NCI-H1694 (cell line): ENCODE results near the gene TBRG1.
A peak's percentile ranks its signal among the peaks of the same experiment; 100 is the strongest.

Experiments
- DNase-seq: peaks from one replicate; lab custom pipeline; 2025; lab: John Stamatoyannopoulos, UW

The TBRG1 gene

DNA sequence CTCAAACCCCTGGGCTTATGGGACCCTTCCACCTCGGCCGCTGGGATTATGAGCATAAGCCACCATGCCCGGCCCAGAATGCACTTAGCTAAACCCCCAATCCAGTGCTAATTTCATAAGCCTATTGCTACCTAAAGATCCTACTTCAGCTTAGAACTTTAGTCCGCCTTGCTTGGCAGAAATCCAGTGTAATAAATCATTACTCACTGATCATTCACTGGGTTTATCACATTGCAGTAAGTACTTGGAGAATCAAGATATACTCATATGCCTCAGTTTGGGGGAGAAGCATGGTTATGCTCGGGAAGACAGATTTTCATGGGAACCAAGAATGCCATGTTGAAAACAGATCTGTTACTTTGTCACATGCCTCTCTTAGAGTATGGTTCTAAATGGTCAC, 3.8 kb upstream of the TBRG1 start:
- no peak for DNase-seq

DNA sequence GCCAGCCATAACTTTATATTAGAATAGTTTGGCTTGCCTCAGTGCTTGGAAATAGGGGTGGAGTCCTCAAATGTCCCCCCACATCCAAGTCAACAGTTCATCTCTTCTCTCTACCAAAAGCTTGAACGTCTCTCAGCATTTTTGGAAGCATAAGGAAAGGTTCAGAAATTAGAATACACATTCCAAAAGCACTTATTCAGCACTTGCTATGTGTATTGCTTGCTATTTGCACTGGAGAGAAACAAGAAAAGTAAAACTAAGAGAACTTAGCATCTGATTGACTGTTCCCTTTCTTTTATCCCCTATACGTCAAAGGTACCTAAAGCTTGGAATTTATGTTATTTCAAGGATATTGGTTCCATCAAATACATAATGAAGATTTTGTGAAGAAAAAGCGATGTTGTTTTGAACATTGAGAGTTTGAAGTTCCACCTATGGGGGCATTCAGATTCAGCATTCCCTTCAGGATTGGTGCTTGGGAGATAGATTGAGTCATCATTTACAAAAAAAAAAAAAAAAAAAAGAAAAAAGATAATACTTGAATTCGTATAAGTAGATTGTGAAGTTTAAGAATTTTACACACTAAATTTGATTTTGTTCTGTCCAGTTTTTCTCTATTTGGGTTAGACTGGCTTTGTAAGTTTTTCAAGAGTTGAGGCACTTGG, 1.3 kb downstream of the TBRG1 start:
- no peak for DNase-seq

DNA sequence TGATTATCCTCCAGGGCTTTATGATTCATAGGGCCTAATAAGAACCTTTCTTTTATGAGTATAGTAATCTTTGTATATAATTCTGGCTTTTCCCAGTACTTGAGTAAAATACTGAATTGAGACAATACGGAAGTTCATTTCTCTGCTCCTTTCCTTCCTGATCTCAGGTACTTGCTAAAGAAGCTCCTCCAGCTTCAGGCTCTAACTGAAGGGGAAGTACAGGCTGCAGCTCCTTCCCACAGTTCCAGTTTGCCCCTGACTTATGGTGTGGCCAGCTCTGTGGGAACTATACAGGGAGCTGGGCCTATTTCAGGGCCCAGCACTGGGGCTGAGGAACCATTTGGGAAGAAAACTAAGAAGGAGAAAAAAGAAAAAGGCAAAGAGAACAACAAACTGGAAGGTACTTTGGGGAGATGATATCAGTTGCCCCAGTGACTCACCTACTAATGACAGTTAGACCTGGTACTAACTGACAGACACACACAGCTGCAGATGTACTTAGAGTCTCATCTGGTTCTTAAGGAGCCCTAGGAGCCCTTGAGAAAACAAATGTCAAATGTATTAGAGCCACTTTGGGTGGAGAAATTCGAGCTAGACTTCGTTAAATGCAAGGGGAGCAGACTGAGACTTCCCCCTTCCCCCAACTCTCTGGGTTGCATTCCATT, 3.0 kb downstream of the TBRG1 start:
- no peak for DNase-seq

DNA sequence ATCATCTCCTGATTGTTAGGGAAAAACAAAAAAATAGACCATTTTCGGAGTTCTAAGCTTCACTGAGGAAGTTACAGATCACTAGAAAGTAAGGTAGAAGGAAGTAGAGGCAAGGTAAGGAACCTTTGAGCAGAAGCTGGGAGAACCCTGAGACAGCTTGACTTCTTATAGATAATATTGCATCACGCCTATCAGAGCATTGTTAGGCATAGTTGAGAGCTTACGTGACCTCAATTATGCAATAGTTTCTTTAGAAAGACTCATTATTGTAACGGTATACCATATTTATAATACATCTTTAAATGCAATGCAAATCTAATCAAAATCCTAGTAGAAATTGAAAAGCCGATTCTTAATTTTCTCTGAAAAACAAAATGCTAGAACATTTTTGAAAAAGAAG, 4.9 kb downstream of the TBRG1 start:
- DNase-seq: no peak

DNA sequence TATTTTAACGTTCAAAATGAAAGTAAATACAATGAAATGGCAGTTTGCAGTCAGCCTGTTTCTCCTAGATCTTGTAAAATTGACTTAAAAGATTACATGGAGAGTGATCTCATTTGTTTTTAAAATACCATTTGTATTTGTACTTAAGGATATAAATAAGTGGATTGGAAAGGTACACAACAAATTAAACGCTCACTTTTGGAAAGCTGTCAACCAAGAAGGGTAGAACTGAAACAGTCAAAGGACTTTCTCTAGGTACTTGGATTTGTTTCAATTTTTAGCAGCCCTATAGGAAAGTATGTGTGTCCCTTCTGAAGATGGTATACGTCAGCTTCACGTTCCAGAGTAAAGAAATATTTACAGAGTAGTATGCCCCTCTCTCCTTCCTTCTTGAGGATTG, 7.3 kb downstream of the TBRG1 start:
- DNase-seq: no peak

DNA sequence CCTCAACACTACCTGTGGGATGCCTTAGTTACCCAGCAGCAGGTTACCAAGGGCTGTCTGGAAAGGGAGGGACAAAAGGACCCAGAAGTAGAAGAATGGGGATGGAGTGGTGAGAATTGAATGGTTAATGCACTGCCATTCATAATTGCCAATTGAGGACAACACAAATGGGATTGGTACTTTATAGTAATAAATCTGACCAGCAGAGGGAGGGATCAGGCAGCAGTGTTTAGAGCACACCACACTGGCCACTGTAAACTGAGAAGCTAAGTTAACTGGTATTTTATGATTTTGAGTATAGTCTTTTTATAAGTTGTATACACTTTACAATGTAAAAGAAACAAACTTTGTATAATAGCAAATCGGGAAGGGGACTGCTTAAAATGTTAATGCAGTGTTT, 10.7 kb downstream of the TBRG1 start:
- no peak for DNase-seq

DNA sequence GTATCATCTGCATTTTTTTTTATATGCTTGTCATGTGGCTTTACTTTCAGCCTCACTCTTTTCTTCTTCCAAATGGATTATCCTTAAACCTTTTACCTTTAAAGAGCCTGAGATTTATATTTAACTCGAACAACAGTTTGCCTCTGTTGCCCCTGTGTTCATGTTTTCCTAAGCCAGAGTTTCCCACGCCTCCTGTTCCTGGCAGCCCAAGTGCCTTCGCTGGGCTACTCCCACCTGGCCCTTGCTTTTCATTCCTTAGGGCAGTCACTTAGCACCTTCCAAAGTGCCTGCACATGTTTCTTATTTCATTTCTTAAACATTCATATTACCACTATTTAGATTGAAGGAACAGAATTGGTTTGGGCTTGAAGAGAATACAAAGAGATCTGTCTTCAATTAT, 13.3 kb downstream of the TBRG1 start:
- no peak for DNase-seq

DNA sequence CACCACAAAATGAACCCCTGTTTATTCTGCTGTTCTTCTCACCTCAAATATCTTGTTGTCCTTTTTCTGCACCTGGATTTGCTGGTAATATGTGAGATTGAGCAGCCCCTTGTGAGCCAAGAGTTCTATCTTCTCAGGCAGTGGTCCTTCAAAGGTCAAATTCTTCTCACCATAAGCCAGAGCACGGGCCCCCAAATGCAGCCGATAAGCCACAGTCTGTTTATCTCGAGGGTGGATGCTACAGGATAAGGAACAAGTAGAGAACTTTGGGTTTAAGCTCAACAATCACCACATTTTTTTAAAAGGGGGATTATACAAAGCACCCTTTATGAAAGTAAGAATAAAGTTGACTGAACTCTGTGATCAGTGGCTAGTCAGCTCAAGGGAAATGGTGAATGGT, 15.8 kb downstream of the TBRG1 start:
- DNase-seq: no peak

DNA sequence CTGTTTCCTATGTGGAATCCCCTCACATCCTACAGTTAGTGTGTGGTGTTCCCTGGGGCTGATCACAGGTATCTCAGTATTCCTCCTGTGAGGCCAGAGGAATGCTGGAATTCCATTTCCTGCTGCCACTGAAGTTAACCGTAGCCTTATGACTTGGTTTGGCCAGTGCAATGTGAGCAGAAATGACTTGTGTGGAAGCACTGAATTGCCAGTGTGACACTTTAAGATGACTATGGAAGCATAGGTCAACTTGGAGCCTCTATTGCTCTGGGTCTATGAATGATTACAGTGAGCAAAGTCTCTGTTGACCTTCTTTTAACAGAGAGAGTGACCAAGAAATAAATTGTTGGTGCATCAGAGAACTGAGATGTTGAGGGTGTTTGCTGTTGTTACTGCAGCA, 16.5 kb downstream of the TBRG1 start:
- no peak for DNase-seq

DNA sequence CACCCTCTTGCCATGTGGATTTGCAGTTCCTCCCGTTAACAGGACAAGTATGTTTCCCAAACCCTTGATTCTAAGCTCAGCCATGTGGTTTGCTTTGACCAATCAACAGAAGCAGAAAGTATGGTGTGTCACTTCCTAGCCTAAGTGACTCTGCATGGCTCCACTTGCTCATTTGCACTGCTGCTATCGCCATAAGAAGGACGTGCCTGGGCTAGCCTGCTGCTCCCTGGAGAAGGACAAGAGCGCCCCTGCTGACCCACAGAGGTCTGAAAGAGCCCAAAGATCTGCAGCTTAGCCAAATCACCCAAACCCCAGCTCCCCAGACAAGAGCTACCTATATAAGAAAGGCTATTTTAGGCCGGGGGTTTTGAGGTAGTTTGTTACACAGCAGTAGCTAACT, 18.0 kb downstream of the TBRG1 start:
- DNase-seq: no peak

DNA sequence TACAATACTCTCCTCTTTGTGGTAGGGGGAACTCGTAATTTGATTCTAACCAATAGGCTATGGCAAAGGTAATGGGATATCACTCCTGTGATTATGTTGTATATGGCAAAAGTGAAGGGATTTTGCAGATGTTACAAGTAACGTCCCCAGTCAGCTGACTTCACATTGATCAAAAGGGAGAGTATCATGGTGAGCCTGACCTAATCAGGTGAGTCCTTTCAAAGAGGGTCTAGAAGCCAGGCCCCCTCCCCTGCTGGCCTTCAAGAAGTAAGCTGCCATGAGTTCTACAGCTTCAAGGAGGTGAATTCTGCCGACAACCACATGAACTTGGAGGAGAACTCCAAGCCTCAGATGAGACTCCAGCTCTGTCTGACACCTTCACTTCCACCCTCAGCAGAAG, 20.0 kb downstream of the TBRG1 start:
- no peak for DNase-seq

DNA sequence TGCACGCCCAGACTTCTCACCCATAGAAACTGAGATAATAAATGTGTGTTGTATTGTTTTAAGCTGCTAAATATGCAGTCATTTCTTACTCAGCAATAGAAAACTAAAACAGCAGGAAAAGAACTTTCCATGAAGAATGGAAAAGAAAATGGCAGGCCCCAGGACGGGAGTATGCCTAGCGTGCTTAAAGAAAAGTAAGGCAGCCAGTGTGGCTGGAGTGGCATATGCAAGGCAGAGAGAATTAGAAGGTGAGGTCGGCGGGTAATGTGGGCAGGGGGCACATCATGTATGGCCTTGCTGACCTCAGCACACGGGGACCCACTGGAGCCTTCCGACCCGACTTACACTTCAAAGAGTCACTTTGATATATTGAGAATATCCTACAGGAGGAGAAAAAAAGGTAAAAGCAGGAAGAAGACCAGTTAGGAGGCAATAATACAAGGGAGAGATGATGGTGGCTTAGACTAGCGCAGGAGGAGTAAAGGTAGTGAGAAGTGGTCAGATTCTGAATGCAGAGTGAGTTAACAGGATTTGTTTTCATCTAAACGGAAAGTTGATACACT, 20.5 kb downstream of the TBRG1 start:
- no peak for DNase-seq

DNA sequence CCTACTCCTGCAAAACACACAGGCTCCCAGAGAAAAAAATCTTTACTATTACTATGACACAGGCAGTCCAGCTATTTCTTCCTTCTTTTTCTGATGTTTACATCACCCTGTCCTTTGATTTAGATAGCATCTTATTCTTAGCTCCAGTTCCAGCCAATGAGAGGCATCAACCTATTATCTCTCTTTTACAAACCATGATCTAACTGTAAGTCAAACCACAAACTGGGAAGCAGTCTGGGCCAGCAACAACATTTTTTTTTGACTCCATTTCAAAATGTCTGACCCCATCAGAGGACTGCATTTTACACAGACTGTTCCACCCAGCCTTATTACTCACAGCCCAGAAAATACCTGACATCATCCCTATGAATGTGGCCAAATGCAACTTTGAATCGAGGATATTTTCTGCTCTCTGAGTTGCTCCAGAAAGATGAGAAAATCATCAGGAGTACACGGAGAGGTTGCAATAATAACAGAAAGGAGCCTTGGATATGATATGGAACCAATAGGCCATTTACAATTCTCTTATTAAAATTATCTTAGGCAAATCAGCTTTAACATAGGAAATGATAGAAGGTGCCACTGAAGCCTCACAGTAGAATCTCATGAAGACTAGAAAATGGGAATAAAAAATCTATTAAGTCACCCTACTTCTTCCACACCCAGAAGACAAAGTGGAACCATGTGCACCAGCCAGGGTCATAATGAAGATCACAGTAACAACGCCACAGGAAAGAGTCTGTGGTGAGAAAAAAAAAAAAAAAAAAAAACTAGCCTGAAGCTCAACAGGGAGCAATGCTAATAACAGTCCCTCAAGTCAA, 21.2 kb downstream of the TBRG1 start:
- no peak for DNase-seq

DNA sequence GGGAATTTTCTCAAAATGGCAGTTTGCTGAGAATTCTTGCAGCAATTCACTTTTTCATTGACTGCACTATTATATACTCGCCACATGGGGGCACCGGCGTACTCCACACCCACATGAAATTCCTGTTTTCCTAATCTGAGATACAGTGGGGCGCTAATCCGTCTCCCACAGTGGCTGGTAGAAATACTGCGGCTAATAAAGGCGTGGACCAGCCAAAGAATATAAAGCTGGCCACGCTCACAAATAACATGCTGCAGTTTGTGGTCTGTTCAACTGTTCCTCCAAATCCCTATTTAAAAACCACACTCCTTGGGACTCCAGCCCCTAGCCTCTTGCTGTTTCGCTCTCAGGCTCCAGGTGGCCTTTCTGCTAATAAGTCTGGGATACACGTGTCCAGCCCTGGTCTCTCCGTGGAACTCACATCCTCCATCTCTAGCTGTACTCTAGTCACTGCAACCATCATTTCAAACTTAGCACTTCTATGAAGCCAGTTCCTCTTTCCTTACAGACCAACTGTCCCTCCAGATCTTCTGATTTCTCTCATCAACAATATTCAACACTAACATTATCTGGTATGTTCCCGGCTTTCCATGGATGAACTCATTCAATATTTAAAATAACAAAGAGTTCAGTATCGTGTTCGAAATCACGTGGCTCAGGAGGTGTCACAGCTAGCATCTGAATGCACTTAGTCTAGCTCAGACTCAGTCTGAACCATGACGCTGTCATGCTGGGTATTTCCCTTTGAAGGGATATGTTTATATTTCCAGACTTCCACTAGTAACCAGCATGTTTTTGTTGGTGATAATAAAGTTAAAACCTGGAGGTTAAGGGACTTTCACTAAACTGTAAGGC, 22.0 kb downstream of the TBRG1 start:
- peak; percentile 20 for DNase-seq

DNA sequence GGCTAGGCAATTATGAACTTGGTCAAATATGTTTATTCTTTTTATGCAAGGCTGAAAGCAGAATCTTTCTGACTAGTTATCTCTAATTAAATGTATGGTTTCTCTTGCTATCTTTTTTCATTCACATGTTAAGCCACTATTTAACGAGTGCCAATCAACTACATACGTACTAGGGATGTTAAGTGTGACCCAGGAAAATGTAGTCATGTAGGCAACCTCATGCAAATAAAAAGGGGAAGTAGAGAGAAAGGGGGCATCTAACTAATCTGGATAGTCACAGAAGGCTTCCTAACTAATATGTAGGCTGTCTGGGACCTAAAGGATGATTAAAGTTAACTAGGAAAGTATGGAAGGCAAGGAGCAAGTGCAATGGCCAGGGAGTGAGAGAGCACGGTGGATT, 23.5 kb downstream of the TBRG1 start:
- DNase-seq: no peak

DNA sequence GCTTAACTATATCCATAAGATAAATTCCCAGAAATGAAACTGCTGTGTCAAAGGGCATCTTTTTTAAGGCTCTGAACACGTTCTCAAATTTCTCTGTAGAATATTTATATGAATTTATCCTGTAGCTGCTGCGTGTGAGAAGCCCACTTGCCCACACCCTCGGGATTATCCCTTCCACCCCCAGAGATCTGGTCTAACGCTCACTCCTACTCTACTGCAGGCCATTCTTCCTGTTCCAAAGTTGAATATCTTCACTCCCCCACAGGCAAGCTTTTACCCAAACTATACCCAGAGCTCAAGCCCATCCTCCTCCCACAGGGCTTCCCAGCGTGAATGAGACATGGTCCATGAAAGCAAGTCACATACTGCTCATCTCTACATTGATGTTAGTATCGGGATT, 25.9 kb downstream of the TBRG1 start:
- no peak for DNase-seq

DNA sequence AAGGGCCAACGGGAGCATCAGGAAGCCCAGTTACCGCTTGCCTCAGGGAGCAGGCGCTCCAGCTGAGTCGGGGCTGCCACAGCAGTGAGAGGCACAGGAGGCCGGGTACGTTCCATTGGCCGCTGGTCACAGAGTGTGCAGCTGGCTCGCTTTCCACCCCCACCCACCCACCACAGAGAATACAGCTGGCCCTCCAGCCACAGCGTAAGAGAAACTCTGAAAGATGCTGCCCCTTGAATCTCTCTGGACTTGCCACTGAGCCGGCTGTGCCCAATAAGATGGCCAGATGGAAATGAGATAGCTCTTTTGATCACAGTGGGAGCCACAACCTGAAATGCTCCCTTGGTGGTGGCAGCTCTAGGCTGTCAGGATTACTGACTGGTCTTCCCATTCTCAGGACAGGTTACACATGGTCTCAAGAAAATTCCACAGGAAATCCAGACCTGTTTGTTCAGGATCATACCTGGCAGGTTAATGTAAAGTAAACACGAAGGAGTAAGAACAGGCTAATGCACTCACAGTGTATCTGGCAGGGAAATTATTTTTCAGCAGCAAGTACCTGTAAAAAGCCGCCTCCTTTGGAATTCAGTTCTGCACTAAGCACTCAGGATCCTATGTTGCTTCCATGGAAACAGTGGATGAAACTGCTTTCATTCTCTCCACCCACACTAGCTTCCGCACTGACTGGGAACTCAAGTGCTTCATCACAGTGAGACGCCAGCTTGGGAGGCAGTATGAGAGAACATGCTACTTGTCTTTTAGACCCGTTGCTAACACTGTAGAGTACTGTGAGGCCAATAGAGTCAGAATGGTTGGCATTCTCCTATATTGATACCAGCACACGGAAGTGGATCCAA, 34.3 kb downstream of the TBRG1 start:
- no peak for DNase-seq

DNA sequence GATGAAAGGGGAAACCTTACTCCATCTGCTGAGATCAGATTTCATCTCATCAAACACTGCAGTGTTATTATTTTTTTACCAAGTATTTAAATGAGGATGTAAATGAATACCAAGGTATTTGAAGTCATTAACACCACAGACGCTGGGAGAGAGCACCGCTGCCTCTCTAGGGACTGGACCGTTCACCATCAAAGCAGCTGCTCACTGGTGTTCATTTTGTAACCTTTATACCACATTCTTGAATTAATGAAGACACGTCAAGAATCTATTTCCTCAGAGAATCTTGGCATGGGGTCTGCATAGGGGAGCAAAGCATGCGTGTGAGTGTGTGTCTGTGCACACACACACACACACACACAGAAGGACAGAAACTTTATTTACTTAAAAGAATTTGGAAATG, 35.2 kb downstream of the TBRG1 start:
- DNase-seq: no peak

DNA sequence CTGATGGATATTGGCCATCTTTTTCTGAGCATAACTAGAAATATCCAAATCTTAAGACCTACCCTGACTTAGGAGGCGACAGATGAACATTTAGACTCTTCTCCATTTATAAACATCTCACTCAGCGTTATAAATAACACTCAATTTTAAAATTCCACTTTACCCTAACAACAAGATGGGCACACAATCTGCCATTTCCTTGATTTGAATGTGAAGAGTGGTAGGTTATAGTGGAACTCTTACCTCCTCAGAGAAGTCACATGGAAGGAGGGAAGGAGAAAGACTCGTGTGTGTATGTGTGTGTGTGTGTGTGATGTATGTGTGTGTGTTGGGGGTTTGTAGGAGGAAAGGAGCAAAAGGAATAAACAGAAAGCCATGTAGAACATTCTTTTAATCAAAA, 35.8 kb downstream of the TBRG1 start:
- no peak for DNase-seq

DNA sequence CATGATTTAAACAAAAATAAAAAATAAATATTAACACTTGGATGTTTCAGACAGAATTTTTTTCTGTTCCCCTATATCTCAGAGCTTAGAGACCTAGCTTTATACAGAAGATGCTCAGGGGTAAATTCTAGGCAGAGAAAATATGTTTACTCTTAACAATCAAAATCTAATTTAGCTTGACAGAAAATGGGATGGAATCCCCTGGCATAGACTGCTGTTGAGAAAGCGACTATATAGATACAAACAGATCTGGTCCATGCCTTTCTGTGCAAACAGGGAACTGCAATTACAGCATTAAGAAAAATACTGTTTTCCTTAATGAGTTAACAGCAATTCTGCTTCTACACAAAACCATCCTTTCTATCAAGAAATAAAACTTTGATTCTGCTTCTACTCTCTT, 36.3 kb downstream of the TBRG1 start:
- no peak for DNase-seq

DNA sequence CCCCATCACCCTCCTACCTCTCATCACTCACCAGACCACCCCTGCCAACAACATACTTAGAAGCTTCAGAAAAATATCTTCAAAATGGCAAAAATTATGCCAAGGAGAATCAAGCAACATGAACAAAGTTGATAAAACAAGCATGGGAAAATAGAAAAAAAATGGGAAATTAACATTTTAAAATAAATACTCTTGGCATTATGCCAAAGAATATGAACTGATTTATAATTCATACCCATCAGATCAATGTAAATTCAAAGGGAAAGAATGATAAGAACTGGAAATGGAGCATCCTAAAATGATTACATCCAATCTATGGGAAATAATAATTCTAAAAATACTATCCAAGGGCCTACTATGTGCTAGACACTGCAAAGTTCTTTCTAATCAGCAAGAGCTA, 38.9 kb downstream of the TBRG1 start:
- no peak for DNase-seq
